SU-DHL-6 (cell line): ENCODE data around the gene RBMS3.

Source experiments
- CTCF ChIP-seq: fragments of 200-600 bp; sonication (generic); IDR thresholded peaks from one replicate; pipeline ENCODE4 v1.5.1; 2017; ENCODE audit warnings: antibody characterized with exemption, mild to moderate bottlenecking, low read length, moderate library complexity; ENCODE audit not compliant: insufficient read depth, poor library complexity, severe bottlenecking
- EZH2phosphoT487 ChIP-seq: fragments of 200-600 bp; sonication (generic), shearing (Covaris generic); conservative IDR thresholded peaks from 2 replicates; pipeline ENCODE4 v1.6.1; 2018; ENCODE audit warnings: mild to moderate bottlenecking, antibody characterized with exemption, low read length, moderate library complexity, mixed read lengths

DNA sequence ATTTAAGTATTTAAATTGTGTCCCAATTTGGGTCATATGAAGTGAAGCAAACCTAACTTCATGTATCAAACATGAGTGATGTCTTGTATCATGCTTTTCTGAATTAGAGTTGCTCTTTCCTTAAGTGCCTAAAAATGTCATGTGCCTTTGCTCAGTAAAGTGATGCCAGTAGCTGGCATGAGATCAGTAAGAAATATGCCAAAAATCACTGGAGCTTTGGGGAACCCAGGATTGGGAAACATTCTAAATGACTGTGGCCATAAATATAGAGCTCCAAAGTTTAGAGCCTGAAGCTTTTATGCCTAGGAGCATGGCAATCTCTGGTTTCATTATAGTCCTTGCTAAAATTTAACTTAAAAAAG, 33.8 kb downstream of the RBMS3 start:
- TF ChIP-seq CTCF, result no peak
- no peak for TF ChIP-seq EZH2phosphoT487
